ENCODE data around the gene CISH. TPM values are rescaled to one million over a fixed set of nuclear protein-coding genes. Genes with fewer than 3 reads are reported as not detected.
A peak's percentile ranks its signal among the peaks of the same experiment; 100 is the strongest.

Gene CISH
- total and polyA plus RNA-seq, 9 of the 15 experiments (the other 6 are each of a cell fraction or from before 2014, with no cell fraction given) = 1.7 to 47.7 (median 18.3) TPM

DNA sequence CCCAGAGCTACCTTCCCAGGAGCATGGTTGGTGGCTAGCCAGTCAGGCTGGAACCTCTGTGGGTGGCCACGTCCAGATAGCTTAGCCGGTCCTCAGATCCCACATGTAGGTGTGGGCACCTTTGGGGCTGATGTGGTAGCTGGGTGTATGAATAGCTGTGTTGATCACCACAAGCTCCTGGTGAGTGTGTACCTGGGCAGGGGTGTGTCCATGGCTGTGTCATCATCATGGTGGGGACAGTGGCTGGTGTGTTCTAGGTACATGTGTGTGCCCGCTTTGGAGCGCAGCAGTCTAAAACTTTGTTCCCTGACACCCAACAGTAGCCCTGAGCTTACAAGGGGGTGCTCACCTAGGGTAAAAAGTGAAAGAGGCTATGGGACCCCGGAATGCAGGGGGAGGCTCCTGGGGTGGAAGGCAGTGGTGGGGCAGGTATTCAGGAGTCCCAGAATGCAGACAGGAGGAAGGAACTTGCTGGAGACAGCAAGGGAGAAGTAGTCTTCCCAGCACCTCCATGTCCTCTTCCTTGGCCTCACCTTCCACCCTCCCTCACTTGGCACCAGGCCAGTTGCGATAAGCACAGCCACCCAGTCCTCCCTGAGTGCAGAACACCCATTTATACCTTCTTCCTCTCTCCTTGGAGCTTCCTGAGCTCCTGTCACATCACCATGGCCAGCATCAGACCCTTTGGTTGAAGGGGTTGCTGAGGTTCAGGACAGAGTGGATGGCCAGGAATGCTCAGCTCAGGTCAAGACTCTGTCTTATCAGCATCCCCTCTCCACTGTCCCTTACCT lies 1.2 kb downstream of the CISH start (continued):
- no peak for TF ChIP-seq TCF7 (IDR thresholded peaks at IDR 0.05; ENCODE audit: borderline replicate concordance)
- no peak for TF ChIP-seq ZNF134 (CRISPR knock-in tag; conservative IDR thresholded peaks at IDR 0.05)
- peak; percentile 100 for TF ChIP-seq NFIC (IDR thresholded peaks at IDR 0.05)
- peak; percentile 47; the same call in 1 of the 2 replicates for TF ChIP-seq ARID1B (IDR thresholded peaks at IDR 0.05)
- no peak for TF ChIP-seq SREBF2 (CRISPR knock-in tag; IDR thresholded peaks at IDR 0.05)
- TF ChIP-seq, protein P1, sequence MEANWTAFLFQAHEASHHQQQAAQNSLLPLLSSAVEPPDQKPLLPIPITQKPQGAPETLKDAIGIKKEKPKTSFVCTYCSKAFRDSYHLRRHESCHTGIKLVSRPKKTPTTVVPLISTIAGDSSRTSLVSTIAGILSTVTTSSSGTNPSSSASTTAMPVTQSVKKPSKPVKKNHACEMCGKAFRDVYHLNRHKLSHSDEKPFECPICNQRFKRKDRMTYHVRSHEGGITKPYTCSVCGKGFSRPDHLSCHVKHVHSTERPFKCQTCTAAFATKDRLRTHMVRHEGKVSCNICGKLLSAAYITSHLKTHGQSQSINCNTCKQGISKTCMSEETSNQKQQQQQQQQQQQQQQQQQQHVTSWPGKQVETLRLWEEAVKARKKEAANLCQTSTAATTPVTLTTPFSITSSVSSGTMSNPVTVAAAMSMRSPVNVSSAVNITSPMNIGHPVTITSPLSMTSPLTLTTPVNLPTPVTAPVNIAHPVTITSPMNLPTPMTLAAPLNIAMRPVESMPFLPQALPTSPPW (CRISPR knock-in tag; IDR thresholded peaks at IDR 0.05) = peak; percentile 36; the same call in 1 of the 2 replicates
- no peak for TF ChIP-seq POLR2B (IDR thresholded peaks at IDR 0.05; ENCODE audit: low read depth, partially characterized antibody)
- TF ChIP-seq SNRNP70 (optimal IDR thresholded peaks at IDR 0.05; ENCODE audit: low read depth, low read length) = no peak
- TF ChIP-seq ZNF696 (CRISPR knock-in tag; conservative IDR thresholded peaks at IDR 0.05) = no peak
- TF ChIP-seq KLF6 (CRISPR knock-in tag; IDR thresholded peaks at IDR 0.05; ENCODE audit: borderline replicate concordance) = no peak
- TF ChIP-seq ZNF41 (CRISPR knock-in tag; conservative IDR thresholded peaks at IDR 0.05) = no peak
- TF ChIP-seq BRF1 (IDR thresholded peaks at IDR 0.05; ENCODE audit: borderline replicate concordance, extremely low read depth, insufficient read length) = no peak

Data from K562 (cell line).